A673 (cell line): ENCODE measurements around the gene SMIM30. TPM values are rescaled to one million over a fixed set of nuclear protein-coding genes. Genes with fewer than 3 reads are reported as not detected.

ENCODE experiments used
- BruUV-seq: library from RNA; stranded (reverse); fragments of 400-500 nt; replicated peaks from 2 replicates; lab custom pipeline; 2021; lab: Mats Ljungman, UMichigan
- CTCF ChIA-PET: fragments of 300-600 bp; sonication (Branson Sonifier 250); formaldehyde crosslinking; loops from one replicate; lab custom pipeline; 2022; ENCODE audit warnings: antibody characterized with exemption; lab: Charles Lee
- POLR2A ChIA-PET: fragments of 300-600 bp; sonication (Branson Sonifier 250); formaldehyde crosslinking; loops from one replicate; lab custom pipeline; 2022; ENCODE audit warnings: antibody characterized with exemption; ENCODE audit not compliant: low non-redundant PET; lab: Charles Lee
- DNase-seq: peaks from one replicate; pipeline ENCODE4 v3.0.0-alpha.2; 2015; ENCODE audit warnings: low spot score
- H3K27ac ChIP-seq: fragments of 200-600 bp; sonication (generic); 2 replicates; pipeline ENCODE4 v1.5.1; 2016; ENCODE audit warnings: mixed run types, low read depth, mild to moderate bottlenecking, mixed read lengths, antibody characterized with exemption, low read length; ENCODE audit not compliant: poor library complexity, severe bottlenecking
- H3K27me3 ChIP-seq: fragments of 200-600 bp; sonication (generic); replicated peaks from 2 replicates; pipeline ENCODE4 v1.6.1; 2017; ENCODE audit warnings: mixed run types, low read depth, mild to moderate bottlenecking, mixed read lengths, antibody characterized with exemption, low read length; ENCODE audit not compliant: insufficient read depth, poor library complexity
- H3K36me3 ChIP-seq: fragments of 200-600 bp; sonication (generic); 2 replicates; pipeline ENCODE4 v1.6.1; 2016; ENCODE audit warnings: mixed run types, mild to moderate bottlenecking, mixed read lengths, antibody characterized with exemption, low read length; ENCODE audit not compliant: insufficient read depth, poor library complexity, severe bottlenecking
- H3K4me1 ChIP-seq: fragments of 200-600 bp; sonication (generic); 2 replicates; pipeline ENCODE4 v1.6.1; 2017; ENCODE audit warnings: mixed run types, mild to moderate bottlenecking, mixed read lengths, antibody characterized with exemption, low read length; ENCODE audit not compliant: insufficient read depth, poor library complexity, severe bottlenecking
- H3K4me3 ChIP-seq: fragments of 200-600 bp; sonication (generic); 2 replicates; pipeline ENCODE4 v1.5.1; 2016; ENCODE audit warnings: low read depth, mixed run types, mild to moderate bottlenecking, mixed read lengths, low read length; ENCODE audit not compliant: poor library complexity, severe bottlenecking
- H3K9me3 ChIP-seq: fragments of 200-600 bp; sonication (generic); 2 replicates; pipeline ENCODE4 v1.6.1; 2016; ENCODE audit warnings: mixed run types, low read depth, mild to moderate bottlenecking, mixed read lengths, antibody characterized with exemption, low read length; ENCODE audit not compliant: poor library complexity, severe bottlenecking
- CTCF ChIP-seq: fragments of 300-800, 200-600 bp; sonication (generic); conservative IDR thresholded peaks from 2 replicates; pipeline ENCODE4 v1.5.1; 2017; ENCODE audit warnings: low read depth, mild to moderate bottlenecking, antibody characterized with exemption, low read length, moderate library complexity, mixed read lengths
- EZH2 ChIP-seq: fragments of 200-600 bp; sonication (generic); IDR thresholded peaks from 2 replicates; pipeline ENCODE4 v1.6.1; 2017; ENCODE audit warnings: borderline replicate concordance, low read depth, mild to moderate bottlenecking, mixed read lengths, antibody characterized with exemption, low read length; ENCODE audit not compliant: poor library complexity, severe bottlenecking
- intact Hi-C: fragments of 100-400 bp; cut with micrococcal nuclease; formaldehyde crosslinking; loops from one replicate; pipeline ENCODE4 v1.10.0; 2022; ENCODE audit not compliant: unreplicated experiment
- total RNA-seq: library from RNA; stranded (reverse); gene quantifications from 2 replicates; pipeline ENCODE4 v1.2.3, GENCODE V29; 2021

The SMIM30 gene
- total RNA-seq, 1 experiment from 2014 or later: 40.8 TPM

DNA sequence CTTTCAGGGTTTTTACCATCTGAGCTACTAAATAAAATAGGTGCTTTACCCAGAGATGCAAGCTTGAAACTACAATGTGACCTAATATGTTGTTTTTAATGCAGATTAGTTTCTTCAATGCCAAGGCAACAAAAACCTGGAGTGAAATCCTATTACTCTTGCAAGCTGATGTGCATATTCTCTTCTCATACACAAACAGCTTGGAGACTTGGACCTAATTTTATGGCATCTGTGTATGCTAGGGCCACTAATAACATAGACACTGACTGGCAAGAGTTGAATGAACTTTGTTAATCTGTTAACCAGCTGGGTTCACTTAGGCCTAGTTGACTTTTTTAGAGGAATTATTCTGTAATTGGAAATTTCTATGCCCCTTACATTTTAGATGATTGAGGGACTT is 23.4 kb upstream of the SMIM30 start:
- DNase-seq: no peak
- POLR2A ChIA-PET: no interaction called here
- H3K27me3 ChIP-seq: no peaks in the 10 kb centered on the region
- intact Hi-C loops: no loop called here
- no peak overlapping the region for H3K27ac ChIP-seq
- no peaks in the 10 kb centered on the region for H3K9me3 ChIP-seq
- H3K36me3 ChIP-seq: no peaks in the 10 kb centered on the region
- no TSS peak for BruUV-seq
- H3K4me1 ChIP-seq: no peaks in the 10 kb centered on the region
- no peak overlapping the region for H3K4me3 ChIP-seq
- TF ChIP-seq CTCF (no peak), EZH2 (no peak)
- CTCF ChIA-PET: no interaction called here

DNA sequence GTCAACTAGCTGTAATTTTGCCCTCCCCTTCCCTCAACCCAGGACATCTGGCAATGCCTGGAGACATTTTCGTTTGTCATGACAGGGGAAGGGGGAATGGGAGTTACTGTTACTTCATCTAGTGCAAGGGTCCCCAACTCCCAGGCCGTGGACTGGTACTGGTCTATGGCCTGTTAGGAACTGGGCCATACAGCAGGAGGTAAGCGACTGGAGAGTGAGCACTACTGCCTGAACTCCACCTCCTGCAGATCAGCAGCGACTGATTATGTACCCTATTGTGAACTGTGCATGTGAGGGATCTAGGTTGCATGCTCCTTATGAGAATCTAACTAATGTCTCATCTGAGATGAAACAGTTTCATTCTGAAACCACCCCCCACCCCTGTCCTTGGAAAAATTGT is 22.6 kb upstream of the SMIM30 start:
- no peak overlapping the region for H3K4me3 ChIP-seq
- no peaks in the 10 kb centered on the region for H3K27me3 ChIP-seq
- no peaks in the 10 kb centered on the region for H3K9me3 ChIP-seq
- no peak for DNase-seq
- H3K27ac ChIP-seq: no peak overlapping the region
- TF ChIP-seq CTCF (no peak), EZH2 (no peak)
- BruUV-seq: no TSS peak
- no peaks in the 10 kb centered on the region for H3K36me3 ChIP-seq
- CTCF ChIA-PET: no interaction called here
- POLR2A ChIA-PET: no interaction called here
- H3K4me1 ChIP-seq: no peaks in the 10 kb centered on the region
- intact Hi-C loops: no loop called here

GRCh38 chr7:113137241-113137640 is 18.9 kb upstream of the SMIM30 start:
- no peak for DNase-seq
- H3K27me3 ChIP-seq: no peaks in the 10 kb centered on the region
- POLR2A ChIA-PET: no interaction called here
- H3K4me1 ChIP-seq: no peaks in the 10 kb centered on the region
- intact Hi-C loops: no loop called here
- H3K27ac ChIP-seq: no peak overlapping the region
- H3K4me3 ChIP-seq: no peak overlapping the region
- TF ChIP-seq CTCF: no peak
- no peak for TF ChIP-seq EZH2
- no peaks in the 10 kb centered on the region for H3K9me3 ChIP-seq
- BruUV-seq: no TSS peak
- CTCF ChIA-PET: interaction anchor here (0.6 kb wide), 1 partner anchor 299 kb away, joined by 6 read pairs; no protein-coding TSS in a partner anchor
- no peaks in the 10 kb centered on the region for H3K36me3 ChIP-seq
